NCI-H2029 treated with DMSO at 0.1 percent for 48 hours (cell line): Measurements from ENCODE around the gene SLC25A42.
"Not testable (repeated sequence)": the region's sequence is repeated elsewhere in the genome, so short reads cannot be mapped to it uniquely, and the experiment has no call there.

Experiments used
- DNase-seq: peaks from one replicate; lab custom pipeline; 2025; lab: John Stamatoyannopoulos, UW

The SLC25A42 gene

DNA sequence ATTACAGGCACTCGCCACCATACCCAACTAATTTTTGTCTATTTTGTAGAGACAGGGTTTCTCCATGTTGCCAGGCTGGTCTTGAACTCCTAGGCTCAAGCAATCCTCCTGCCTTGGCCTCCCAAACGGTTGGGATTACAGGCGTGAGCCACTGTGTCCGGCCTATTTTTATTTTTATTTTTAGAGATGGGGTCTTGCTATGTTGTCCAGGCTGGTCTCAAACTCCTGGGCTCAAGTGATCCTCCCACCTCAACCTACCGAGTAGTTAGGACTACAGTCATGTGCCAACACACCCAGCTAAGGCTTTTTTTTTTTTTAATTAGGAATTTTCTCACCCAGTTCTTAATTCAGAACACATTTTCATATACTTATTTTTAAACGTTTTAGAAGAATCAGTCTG lies 71.9 kb downstream of the SLC25A42 start:
- not testable (repeated sequence) for DNase-seq

DNA sequence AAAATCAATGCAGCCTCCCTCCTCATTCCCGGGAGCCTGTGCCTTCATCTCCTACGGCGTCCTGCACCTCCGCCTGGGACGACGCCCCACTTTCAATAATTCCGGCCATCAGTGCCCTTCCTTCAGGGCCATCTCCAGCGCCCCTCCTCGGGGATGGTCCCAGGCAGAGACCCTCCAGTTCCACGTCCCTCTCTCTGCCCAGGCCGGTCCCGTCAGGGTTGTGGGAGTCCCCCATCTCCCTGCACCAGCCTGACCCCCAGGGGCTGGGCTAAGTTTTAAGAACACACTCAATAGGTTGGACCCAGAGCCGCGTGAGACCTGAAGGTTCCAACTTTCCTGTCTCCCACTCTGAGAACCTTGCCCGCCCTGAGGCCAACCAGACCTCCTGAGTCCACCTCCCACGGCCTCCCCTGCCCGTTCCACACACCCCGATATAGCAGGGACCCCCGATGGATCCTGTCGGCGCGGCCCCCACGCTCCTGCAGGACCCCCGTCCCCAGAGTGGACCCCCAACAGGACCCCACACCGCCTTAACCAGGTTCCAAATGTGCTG lies 73.8 kb downstream of the SLC25A42 start:
- DNase-seq: no peak

DNA sequence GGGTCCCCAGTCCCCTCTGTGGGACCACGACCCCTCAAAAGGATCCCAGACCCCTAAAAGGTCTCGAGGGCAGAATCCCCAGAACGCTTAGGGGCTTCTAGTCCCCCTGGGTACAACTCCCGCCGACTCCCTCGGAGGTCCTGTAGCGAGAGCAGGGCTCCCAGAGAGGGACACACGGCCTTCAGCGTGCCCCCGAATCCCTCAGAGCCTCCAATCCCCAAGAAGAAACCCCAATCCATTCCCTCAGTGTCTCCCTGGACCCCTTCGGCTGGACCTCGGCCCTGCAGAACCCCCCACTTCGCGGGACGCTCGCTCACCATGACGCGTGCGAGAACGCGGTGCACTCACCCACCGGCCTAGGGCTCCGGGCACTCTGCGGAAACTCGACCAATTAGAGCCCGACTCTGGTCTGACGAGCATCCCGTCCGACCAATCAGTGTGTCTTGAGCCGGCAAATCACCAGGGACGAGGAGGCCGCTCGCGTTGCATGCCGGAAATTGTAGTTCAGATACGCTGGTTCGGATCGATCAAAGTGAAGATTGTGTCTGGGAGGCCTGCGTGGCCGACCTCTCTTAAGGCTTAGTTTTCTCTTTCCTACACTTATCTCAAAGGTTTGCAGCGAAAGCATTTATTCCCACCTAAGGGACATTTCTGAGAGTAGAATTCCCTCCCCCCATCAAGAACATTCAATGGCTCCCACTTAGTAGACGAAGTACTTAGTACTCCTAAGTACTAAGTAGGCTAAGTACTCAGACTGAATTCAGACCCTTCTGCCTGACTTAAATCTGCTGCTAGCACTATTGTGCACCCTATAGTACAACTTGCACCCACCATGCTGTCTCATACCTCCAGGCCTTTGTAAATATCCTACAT lies 74.6 kb downstream of the SLC25A42 start, which contains the start of gene TMEM161A:
Gene TMEM161A, minus strand, starts transcription at position 370 of the 873 bp plus-strand sequence. Its CDS starts 50 bp downstream, at position 320.
- DNase-seq: peak; percentile 84

DNA sequence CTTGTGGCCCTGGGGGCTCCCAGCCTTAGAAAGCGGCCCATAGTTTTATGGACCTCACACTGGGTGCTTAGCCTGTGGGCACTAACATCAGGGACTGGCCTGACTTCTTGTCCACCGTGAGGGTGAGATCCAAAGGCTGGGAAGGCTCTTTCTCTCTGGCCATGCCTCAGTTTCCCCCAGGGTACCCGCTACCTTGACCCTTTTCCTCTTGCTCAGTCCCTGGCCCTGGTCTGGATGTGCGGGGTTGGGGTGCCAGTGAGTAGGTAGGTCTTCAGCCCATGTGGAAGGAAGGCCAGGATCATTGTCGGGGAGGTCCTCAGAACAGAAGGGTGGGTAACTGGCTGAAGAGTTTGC lies 76.1 kb downstream of the SLC25A42 start:
- no peak for DNase-seq

DNA sequence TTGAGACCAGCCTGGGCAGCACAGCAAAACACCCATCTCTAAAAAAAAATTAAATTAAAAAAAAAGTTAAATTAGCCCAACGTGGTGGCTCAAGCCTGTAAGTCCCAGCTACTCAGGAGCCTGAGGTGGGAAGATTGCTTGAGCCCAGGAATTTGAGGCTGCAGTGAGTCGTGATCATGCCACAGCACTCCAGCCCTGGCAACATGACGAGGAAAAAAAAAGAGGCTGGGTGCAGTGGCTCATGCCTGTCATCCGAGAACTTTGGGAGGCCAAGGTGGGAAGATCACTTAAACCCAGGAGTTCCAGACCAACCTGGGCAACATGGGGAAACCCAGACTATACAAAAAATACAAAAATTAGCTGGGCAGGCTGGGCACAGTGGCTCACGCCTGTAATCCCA lies 76.7 kb downstream of the SLC25A42 start:
- no peak for DNase-seq

DNA sequence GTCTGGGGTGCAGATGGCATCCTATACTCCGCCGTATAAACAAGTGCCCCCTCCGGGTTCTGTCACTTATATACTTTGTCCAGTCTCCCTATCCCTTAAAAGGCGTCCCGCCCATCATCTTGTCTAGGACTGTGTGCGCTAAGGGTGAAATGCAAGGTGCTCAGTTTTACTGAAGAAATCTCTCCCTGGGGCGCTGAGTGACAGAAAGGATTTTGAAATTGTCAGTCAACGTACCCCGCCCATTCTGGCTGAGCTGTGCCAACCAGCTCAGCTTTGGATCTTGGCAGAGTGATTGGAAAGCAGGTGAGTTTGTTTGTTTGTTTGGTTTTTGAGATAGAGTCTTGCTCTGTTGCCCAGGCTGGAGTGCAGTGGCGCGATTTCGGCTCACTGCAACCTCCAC lies 78.6 kb downstream of the SLC25A42 start:
- DNase-seq: no peak

DNA sequence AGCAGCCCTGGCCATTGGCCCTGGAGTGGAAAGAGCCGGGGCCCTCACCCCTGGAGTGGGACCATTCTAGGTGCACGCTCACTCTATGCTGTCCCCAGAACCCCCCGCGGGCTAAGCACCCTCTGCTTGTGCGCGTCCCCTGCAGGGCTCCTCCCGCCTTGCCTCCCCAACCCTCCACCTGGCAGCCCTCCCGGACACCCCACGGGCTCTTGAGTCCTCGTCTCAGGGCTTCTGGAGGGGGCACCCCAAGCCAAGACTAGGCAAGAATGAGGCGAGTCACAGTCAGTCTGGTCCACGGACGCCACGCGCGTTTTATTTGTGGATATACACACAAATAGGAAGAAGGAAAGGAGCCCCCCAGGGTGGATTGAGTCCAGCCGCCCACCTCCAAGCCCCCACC lies 81.5 kb downstream of the SLC25A42 start:
- DNase-seq: no peak

DNA sequence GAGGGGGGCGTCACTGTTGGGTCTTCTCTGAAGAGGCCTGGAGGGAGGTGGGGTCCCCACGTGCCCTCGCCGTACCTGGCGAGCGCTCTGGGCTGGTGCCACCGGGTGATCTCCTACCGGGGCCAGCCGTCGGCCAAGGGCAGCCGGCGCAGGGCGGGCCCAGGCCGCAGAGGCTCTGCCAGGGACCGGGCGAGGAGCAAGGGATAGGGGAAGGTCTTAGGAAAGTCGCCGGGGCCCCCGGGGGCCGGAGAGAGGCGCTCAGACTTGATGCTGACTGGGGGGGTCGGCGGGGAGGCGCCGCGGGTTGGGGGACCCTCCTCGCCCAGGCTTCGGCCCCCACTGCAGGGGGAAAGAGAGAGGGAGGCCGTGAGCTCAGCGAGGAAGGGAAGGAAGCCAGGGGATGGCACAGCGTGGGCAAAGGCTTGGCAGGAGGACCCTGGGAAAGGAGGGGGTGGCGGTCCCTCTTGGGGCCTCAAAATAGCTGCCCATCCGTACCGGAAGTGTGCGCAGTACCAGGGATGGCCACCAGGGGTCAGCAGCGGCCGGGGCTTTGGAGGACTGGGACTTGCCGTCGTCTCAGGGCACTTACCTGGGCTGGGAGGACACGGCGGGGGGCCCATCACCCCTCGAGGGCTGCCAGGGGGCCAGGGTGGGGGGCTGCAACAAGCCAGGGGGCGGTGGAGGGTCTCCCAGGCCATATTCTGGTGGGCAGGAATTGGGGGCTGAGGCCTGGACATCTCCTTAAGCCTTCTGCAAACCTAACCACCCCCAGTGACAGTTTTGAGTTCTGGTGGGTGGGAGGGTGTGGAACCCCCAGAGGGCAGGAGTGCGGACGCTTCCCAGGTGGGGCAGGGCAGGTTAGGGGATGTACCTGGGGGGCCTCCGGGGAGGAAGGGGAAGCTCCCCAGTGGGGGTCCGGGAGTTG lies 82.2 kb downstream of the SLC25A42 start:
- peak; percentile 2 for DNase-seq

DNA sequence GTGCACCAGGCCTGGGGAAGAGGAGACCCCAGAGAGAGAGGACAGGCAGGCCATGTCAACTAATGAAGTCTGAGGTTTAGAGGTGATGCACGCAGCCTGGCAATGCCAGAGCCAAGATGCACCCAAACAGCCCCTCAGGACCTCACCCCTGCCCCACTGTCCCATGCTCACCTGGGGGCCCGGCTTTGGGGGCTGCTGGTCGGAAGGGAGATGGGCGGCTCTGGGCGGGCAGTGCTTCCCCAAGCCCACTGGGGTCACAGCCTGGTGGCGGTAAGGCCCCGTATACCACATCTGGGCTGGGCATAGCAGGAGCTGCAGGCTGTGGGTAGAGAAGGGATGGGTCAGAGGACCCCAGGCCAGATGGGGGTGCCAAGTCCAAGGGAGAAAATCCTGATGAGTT lies 83.1 kb downstream of the SLC25A42 start:
- no peak for DNase-seq

DNA sequence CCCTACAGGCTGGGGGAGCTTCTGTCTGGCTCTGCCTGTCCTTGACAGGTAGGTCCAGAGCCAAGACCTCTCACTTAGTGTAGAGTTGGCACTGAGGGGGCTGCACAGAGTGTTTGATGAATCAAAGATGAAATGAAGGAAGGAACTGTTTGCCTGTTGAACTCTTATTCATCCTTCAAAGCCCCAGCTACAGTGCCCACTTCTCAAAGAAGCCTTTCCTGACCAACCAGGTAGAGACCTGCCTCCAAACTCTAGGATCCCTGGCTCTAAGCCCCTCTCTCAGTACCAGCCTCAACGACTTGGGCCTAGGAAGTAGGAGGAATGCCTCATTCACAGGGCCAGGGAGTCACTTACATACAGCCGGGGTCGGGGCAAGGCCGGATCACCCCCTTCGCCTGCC lies 83.5 kb downstream of the SLC25A42 start:
- DNase-seq: no peak

DNA sequence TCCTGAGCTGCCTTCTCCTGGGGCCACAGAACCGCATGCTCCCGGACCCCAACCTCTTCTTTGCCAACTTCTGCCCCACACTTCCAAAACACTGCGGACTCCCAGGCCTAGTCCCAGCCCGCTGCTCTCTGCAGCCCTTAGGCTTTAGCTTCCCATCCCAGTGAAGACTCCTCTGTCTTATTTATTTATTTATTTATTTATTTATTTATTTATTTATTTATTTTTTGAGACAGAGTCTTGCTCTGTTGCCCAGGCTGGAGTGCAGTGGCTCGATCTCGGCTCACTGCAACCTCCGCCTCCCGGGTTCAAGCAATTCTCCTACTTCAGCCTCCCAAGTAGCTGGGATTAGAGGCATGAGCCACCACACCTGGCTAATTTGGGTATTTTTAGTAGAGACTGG lies 84.7 kb downstream of the SLC25A42 start:
- not testable (repeated sequence) for DNase-seq

DNA sequence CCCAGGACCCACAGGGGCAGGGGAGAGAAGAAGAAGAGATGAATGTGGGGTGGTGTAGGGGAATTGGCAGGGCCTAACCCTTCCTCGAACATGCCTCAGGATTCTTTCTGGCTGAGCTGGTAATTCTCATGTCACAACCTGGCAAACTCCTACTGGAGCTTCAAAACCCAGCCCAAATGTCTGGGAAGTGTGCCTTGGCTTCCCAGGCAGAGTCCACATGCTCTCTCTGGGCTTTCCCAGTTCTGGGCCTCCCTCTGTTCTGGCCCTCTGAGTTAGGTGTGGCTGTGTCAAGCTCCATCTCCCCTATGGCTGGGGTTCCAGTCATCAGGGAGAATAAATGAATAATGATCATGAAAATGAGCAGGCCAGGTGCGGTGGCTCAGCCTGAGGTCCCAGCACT lies 85.6 kb downstream of the SLC25A42 start:
- DNase-seq: no peak

DNA sequence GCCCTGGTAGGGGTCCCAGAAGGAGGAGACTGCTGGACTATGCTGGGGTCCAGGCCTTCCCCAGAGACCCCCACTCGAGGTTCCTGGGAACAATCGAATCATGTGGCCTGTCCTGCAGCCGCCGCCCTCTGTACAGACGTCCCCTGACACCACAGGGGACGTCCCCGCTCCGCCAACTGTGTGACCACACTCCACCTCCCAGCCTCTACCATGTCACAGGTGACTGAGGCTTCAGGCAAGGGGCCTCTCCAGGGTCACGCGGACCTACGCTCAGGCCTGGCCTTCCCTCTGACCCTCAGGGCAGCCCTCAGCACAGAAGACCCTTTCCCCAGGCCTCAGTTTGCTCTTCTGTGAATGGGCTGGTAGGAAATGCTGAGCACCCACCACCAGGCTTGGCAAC lies 87.6 kb downstream of the SLC25A42 start:
- no peak for DNase-seq

DNA sequence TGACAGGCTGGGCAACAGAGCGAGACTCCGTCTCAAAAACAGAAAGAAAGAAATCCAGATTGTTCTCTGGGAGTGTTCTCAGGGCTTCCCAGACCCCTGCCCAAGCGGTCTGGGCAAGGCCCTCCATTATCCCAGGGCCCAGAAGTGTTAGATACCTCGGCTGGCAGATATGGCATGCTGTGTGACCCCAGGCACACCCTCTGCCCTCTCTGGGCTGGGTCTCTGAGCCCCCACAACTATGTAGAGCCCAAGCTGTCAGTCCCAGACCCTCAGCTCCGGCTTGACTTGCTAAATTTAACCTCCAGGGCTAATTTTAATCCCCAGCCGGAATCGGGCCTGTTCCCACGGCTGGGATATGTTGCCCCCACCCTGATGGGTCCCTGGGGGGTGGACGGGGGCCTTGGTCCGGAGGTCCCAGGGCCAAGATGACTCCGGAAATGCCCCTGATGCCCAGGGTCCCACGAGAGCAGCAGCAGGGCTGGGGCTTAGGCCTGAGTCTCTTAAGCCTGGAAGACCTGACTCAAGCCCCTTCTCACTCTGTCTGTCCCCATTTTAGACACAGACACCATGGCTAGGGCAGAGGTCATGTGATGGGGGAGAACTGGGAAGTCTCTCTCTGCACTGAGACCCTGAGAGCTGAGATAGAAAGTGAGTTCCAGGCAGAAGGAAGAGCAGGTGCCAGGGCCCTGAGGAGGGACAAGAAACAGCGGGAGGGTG lies 89.0 kb downstream of the SLC25A42 start:
- DNase-seq: no peak

DNA sequence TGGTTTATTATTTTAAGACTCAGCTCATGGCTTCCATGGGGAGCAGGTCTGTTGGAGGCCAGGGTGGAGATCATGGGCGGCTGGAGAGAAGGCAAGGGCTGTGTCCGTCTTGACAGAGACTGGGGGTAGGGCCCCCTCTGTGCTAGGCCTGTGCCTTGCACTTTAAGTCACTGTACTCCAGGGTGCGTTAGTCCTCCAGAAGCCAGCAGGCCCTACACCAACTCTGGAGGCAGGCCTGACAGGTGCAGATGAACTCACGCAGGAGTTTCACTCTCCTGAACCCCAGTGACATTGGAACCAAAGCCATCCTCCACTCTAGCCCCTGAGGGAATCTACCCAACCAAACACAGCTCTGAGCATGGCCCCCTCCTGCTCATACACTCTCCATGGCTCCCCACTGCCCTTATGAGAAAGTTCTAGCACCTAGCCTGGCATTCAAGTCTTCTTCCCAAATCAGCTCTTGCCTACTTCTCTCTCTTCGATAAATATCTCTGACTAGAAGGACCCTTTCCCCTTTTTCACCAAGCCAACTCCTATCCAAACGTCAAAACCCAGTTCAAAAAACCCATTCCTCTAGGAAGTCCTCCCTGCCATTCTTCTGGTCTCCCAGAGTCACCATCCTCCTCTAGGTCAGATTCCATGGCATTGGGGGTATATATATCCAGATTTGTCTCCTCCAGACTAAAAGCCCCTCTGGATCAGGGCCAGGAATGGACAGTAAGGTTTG lies 91.1 kb downstream of the SLC25A42 start:
- no peak for DNase-seq

DNA sequence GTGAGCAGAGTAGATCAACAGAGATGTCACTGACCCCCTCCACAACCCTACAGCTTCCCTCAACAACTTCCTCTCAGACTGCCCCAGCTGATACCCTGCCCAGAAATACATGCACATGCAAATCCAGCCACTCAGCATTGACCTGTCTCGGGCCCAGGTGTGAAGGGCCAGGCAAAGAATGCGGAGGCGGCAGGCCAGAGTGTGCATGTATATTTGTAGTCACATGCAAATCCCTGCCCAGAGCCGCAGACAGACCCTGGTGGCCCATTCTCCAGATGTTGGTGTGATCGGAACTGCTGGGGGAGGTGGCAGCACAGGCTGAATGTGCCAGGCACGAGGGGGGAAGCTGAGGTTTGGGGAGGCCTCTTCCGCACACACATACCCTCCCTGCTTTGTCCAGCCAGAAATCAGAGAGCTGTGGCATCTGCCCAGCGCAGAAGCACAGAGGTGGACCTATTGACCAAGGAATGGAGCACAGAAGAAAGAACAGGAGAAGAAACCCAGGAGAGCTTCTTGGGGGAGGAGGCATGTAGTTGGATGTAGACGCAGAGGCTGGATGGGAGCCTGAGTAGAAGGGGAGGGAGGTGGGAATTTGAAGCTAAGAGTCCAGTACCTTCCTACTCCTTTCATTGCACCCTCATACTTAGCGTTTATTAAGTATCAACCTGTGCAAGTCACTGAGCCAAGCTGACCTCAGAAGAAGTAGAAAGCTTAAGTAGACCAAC lies 91.9 kb downstream of the SLC25A42 start:
- DNase-seq: no peak

DNA sequence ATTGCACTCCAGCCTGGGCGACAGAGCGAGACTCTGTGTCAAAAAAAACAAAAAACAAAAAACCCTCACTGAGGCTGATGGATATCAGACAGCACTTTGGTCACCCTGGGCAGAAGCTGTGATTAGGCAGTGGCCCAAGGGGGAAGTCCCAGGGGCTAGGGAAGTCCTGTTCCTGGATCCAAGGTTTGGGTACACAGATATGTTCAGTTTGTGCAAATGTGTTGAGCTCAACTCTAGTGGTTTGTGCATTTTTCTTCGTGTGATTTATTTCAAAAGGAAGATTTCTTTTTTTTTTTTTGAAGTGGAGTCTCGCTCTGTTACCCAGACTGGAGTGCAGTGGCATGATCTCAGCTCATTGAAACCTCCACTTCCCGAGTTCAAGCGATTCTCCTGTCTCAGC lies 94.0 kb downstream of the SLC25A42 start:
- DNase-seq: no peak

DNA sequence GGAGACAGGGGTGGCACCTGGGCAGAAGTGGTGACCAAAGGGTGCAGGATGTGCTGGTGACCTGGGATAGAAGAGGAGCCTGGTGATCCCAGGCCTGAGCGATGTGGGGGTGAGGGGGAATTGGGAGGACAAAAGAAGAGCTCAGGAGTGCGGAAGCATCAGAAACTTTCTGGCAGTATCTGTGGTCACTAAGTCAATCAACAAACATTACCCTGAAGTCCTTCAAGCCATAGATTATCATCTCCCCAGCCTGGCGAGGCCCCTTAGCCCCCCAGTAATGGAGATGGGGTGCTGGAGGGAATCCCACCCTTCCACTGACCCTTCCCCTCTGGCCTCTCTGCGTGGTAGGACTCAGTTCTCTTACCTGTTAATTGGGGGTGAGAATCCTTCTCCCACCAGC lies 95.7 kb downstream of the SLC25A42 start:
- no peak for DNase-seq

DNA sequence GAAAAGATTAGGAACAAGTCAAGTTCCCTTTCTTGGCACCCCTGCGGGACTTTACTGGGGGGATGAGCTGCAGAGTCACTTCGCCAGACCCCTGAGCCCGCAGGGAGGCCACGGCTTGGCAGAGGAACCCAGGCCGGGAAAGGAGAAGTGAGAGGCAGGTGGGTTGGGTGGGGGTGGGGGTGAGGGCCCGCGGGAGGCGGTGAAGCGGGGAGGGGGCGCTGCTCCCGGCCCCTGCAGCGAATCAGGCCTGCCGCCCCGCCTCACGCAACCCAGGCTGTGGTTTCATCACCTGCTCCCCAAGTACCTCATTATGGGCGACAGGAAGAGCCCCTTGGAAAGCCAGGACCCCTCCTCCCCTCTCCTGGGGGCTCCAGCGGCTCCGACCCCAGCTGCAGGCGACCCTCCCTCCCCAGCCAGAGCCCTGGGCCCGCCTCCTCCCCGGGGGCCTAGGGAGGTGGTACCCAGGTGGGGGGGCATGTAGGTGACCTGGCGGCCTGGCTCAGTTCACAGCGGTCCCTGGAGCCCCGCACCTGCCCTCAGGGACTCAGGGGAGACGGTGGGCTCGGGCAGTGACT lies 96.8 kb downstream of the SLC25A42 start:
- DNase-seq: no peak

DNA sequence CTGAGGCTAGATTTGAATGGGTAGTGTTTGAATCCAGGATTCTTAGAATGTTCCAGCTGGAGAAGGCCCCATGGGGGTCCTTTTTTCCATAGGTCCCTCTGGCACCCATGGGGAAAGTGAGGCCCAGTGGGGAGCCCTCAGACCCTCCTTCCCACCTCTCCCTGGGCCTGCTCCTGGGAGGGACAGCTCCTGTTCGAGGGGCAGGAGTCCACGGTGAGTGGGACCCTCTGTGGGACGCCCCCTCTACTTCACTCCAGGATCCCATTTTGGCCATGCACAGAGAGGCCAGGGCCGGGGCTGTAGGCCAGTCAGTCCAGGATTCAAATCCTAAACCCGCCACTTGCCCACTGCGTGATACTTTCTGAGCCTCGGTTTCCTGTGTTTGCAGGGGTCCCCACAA lies 98.7 kb downstream of the SLC25A42 start:
- no peak for DNase-seq
